Measurements from ENCODE around the gene CDKL5. TPM values are rescaled to one million over a fixed set of nuclear protein-coding genes. Genes with fewer than 3 reads are reported as not detected.

The CDKL5 gene
- total RNA-seq (1 to 10 TPM; 1.5 to 2.6 TPM), polyA plus RNA-seq (1.2 TPM)

DNA sequence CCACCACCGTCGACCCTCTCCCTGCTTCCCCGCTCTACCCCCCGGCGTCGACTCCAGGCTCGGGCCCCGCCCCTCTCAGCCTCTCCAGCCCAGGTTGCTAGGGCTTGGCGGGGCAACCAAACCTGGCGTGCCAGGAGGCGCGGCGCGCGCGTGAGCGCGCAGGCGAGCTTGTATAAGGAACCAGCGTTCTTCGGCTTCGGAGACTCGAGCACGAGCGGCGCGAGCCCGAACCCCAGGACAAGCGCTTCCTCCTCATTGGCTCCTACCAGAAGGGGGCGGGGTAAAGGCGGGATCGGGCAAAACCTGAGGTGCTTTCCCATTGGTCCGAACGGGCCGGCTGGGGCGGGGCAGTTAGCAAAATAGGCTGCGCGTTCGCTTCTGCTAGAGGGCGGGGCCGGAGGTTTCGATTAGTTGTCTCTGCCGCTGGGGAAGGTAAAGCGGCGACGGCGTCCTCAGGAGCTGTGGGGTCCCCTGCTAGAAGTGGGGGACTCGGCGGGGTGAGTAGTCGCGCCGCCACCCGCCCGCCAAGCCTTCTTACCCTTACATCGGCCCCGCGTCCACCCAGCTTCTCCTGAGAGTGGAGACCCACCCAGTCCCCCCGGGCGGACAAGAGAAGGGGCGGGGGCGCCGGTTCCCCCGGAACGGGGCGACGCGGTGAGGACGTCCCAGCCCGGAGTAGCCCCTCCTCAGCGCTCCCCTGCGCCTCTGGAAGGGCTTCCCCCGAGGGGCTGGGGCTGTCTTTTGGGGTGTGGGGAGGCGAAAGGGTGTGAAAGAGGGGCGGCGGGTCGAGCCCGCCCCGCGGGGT lies at the start of gene CDKL5:
Gene CDKL5, plus strand, starts transcription at position 410 of the 805 bp plus-strand sequence. CDS start 81,489 bp downstream, outside the sequence.
- Mint-ChIP-seq H3K27ac (peak within 1 kb of the TSS; percentile 66 to 94 (median 88)), H3K9me3 (no peaks in the 10 kb centered on the region), H3K27me3 (peaks cover 0 to 9% of the 10 kb centered on the region in 2 donors), H3K4me3 (peak within 1 kb of the TSS; percentile 88 to 97 (median 90)), H3K36me3 (peaks cover 0 to 3% (median 0%) of the 10 kb centered on the region in 3 donors), H3K4me1 (peaks cover 11 to 16% (median 13%) of the 10 kb centered on the region in 3 donors)
- CTCF ChIA-PET = interaction anchor here (1.6 kb wide), 1 partner anchor 909 kb away, joined by 7 read pairs; no protein-coding TSS in a partner anchor
- Histone ChIP-seq H3K27ac (ENCODE audit: low read depth, low read length) (peak within 1 kb of the TSS; percentile 61), H3K4me3 (ENCODE audit: low read length) (peak within 1 kb of the TSS; percentile 61), H3K4me1 (ENCODE audit: insufficient read depth, low read length) (peaks cover 6% of the 10 kb centered on the region), H3K27me3 (ENCODE audit: insufficient read depth, low read length, poor library complexity, severe bottlenecking) (no peaks in the 10 kb centered on the region), H3K36me3 (ENCODE audit: insufficient read depth, low read length) (no peaks in the 10 kb centered on the region), H3K9me3 (ENCODE audit: low read length) (no peaks in the 10 kb centered on the region)
- DNase-seq = peak; percentile 91 to 98 (median 95)
- POLR2A ChIA-PET = interaction anchor here (0.6 to 1.2 kb wide), 2 partner anchors 560 to 561 kb away, joined by 3 to 4 read pairs; no protein-coding TSS in a partner anchor

DNA sequence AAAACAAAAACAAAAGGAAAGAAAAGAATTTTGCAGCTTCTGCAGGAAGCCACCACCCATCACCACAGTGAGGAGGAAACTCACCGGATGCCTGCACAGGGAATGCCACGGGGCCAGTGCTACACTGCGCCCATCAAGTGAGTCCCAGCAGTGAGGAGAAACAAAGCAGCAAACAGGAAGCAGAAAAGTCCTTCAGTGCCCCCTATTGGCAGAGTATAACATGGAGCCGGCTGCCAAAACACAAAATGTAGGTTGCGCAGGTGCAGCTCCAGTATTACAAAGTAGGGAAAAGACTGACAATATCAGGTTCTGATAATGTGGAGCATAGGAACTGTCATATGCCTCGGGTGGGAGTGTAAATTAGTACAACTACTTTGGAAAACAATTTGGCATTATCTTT lies 47.6 kb upstream of the CDKL5 start:
- Mint-ChIP-seq H3K4me1 (peaks cover 2 to 6% (median 5%) of the 10 kb centered on the region in 3 donors), H3K27ac (peak overlapping the region in 1 of 8 donors; percentile 87), H3K9me3 (peaks cover 0 to 2% (median 0%) of the 10 kb centered on the region in 5 donors), H3K4me3 (peak overlapping the region in 2 of 7 donors; percentile 15 to 54), H3K27me3 (peaks cover 0 to 3% of the 10 kb centered on the region in 2 donors), H3K36me3 (no peaks in the 10 kb centered on the region)
- ChIA-PET CTCF (interaction anchor here (1.1 to 2.4 kb wide), 4 partner anchors 433 to 1134 kb away, joined by 3 to 5 read pairs (median 4); no protein-coding TSS in a partner anchor), POLR2A (no interaction called here)
- DNase-seq = peak in 1 of 5 donors; percentile 30
- no peaks in the 10 kb centered on the region for H3K36me3 ChIP-seq (ENCODE audit: insufficient read depth, low read length)
- H3K4me1 ChIP-seq (ENCODE audit: insufficient read depth, low read length) = no peaks in the 10 kb centered on the region
- no peak overlapping the region for H3K27ac ChIP-seq (ENCODE audit: low read depth, low read length)
- H3K9me3 ChIP-seq (ENCODE audit: low read length) = no peaks in the 10 kb centered on the region
- no peaks in the 10 kb centered on the region for H3K27me3 ChIP-seq (ENCODE audit: insufficient read depth, low read length, poor library complexity, severe bottlenecking)
- H3K4me3 ChIP-seq (ENCODE audit: low read length) = no peak overlapping the region

DNA sequence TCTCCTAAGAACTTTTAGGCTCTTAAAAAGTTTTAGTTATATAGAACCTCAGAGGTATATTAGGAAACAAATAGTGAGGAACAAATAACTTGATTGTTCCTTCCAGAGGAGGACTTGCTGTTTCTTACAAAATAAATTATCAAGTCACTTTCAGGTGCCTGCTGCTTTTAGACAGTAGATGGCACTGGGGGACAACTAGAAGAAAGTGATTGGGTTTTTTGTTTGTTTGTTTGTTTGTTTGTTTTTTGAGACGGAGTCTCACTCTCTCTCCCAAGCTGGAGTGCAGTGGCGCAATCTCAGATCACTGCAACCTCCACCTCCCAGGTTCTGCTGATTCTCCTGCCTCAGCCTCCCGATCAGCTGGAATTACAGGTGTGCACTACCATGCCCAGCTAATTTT lies 35.4 kb upstream of the CDKL5 start:
- H3K9me3 ChIP-seq (ENCODE audit: low read length) = no peaks in the 10 kb centered on the region
- Mint-ChIP-seq H3K27ac (no peak overlapping the region), H3K9me3 (no peaks in the 10 kb centered on the region), H3K36me3 (no peaks in the 10 kb centered on the region), H3K4me1 (peaks cover 0 to 4% (median 4%) of the 10 kb centered on the region in 3 donors), H3K4me3 (no peak overlapping the region), H3K27me3 (peaks cover 0 to 7% of the 10 kb centered on the region in 2 donors)
- no peak overlapping the region for H3K27ac ChIP-seq (ENCODE audit: low read depth, low read length)
- ChIA-PET POLR2A (no interaction called here), CTCF (interaction anchor here (1.0 to 2.3 kb wide), 2 partner anchors 943 to 948 kb away, joined by 3 to 11 read pairs; no protein-coding TSS in a partner anchor)
- H3K4me3 ChIP-seq (ENCODE audit: low read length) = no peak overlapping the region
- DNase-seq = no peak
- H3K36me3 ChIP-seq (ENCODE audit: insufficient read depth, low read length) = no peaks in the 10 kb centered on the region
- H3K4me1 ChIP-seq (ENCODE audit: insufficient read depth, low read length) = no peaks in the 10 kb centered on the region
- H3K27me3 ChIP-seq (ENCODE audit: insufficient read depth, low read length, poor library complexity, severe bottlenecking) = no peaks in the 10 kb centered on the region

DNA sequence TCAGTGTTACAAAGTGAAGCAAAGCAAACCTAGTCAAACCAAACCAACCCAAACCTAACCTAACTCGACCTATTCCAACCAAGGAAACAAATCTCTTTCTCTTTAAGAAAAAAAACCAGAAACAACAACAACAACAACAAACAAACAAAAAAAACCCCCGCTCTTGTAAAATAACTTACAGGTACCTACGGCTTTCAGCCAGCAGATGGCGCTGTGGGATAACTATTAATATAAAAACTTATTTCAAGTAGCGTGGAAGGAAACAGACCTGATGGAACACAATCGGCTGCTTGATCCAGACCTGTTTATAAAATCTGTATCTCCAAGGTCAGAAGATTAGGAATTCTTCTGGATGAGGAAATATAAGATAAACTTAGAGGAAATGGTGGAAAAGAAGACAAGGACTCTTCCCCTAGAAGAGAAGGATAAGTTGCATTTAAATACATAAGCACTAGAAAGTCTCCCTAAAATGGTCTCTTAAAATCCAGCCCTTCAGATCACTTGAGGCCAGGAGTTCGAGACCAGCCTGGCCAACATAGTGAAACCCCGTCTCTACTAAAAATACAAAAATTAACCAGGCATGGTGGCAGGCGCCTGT lies 34.4 kb upstream of the CDKL5 start:
- peaks cover 0 to 4% (median 4%) of the 10 kb centered on the region in 3 donors for H3K4me1 Mint-ChIP-seq

DNA sequence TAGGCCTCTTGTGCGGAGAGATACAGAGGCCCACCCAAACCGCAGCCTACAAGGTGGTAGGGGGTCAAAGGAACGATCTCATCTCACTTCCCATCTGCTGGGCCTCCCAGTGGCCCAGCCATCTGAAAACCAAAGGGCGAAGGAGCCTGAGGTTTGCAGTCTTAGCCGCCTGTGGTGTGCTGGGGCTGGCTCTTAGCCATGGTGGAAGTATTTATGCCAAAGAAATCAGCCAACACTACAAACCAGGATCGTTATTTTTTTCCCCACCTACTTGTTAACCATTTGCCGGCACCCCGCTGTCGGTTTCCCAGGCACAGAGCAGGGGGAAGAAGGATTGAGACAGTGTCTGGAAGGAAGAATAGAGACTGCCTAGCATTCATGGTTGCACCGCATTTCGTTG lies 30.9 kb upstream of the CDKL5 start:
- ChIA-PET CTCF (no interaction called here), POLR2A (no interaction called here)
- Mint-ChIP-seq H3K9me3 (no peaks in the 10 kb centered on the region), H3K27me3 (peaks cover 0 to 9% of the 10 kb centered on the region in 2 donors), H3K36me3 (no peaks in the 10 kb centered on the region), H3K4me1 (peaks cover 0 to 4% (median 4%) of the 10 kb centered on the region in 3 donors), H3K4me3 (no peak overlapping the region), H3K27ac (no peak overlapping the region)
- Histone ChIP-seq H3K9me3 (ENCODE audit: low read length) (no peaks in the 10 kb centered on the region), H3K27me3 (ENCODE audit: insufficient read depth, low read length, poor library complexity, severe bottlenecking) (no peaks in the 10 kb centered on the region), H3K27ac (ENCODE audit: low read depth, low read length) (no peak overlapping the region), H3K36me3 (ENCODE audit: insufficient read depth, low read length) (no peaks in the 10 kb centered on the region), H3K4me3 (ENCODE audit: low read length) (no peak overlapping the region), H3K4me1 (ENCODE audit: insufficient read depth, low read length) (no peaks in the 10 kb centered on the region)
- no peak for DNase-seq

More for the DNA sequence above, 34.4 kb upstream of the CDKL5 start:
- no peaks in the 10 kb centered on the region for H3K9me3 Mint-ChIP-seq
- Histone ChIP-seq H3K27me3 (ENCODE audit: insufficient read depth, low read length, poor library complexity, severe bottlenecking) (no peaks in the 10 kb centered on the region), H3K9me3 (ENCODE audit: low read length) (no peaks in the 10 kb centered on the region), H3K36me3 (ENCODE audit: insufficient read depth, low read length) (no peaks in the 10 kb centered on the region), H3K4me1 (ENCODE audit: insufficient read depth, low read length) (no peaks in the 10 kb centered on the region), H3K27ac (ENCODE audit: low read depth, low read length) (no peak overlapping the region), H3K4me3 (ENCODE audit: low read length) (no peak overlapping the region)
- peak overlapping the region in 4 of 8 donors; percentile 38 to 88 (median 56) for H3K27ac Mint-ChIP-seq
- peak; percentile 53 to 72 (median 57) for DNase-seq
- no peak overlapping the region for H3K4me3 Mint-ChIP-seq
- H3K27me3 Mint-ChIP-seq = peaks cover 0 to 8% of the 10 kb centered on the region in 2 donors
- H3K36me3 Mint-ChIP-seq = no peaks in the 10 kb centered on the region
- ChIA-PET POLR2A (no interaction called here), CTCF (no interaction called here)

DNA sequence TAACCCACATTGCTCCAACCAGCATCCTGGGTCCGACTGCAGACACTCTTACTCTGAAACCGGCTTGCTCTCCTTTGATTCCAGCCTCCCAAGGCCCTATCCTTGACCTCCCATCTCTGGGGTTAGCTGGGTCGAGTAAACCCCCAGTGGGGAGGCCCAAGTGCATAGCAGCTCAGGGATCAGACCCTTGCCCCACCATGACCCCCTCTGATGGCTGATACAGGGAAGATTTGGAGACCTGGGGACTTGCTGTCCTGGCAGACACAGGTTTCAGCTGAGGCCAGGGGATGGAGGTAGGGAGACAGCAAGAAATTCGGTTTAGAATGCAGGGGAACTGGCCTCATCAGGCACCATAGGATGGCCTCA lies 23.6 kb upstream of the CDKL5 start:
- no peaks in the 10 kb centered on the region for H3K4me1 Mint-ChIP-seq
- Histone ChIP-seq H3K27ac (ENCODE audit: low read depth, low read length) (no peak overlapping the region), H3K36me3 (ENCODE audit: insufficient read depth, low read length) (no peaks in the 10 kb centered on the region), H3K4me3 (ENCODE audit: low read length) (no peak overlapping the region), H3K9me3 (ENCODE audit: low read length) (no peaks in the 10 kb centered on the region), H3K27me3 (ENCODE audit: insufficient read depth, low read length, poor library complexity, severe bottlenecking) (no peaks in the 10 kb centered on the region), H3K4me1 (ENCODE audit: insufficient read depth, low read length) (no peaks in the 10 kb centered on the region)
- H3K27ac Mint-ChIP-seq = no peak overlapping the region
- no peak for DNase-seq
- CTCF ChIA-PET = interaction anchor here (1.5 kb wide), 1 partner anchor 932 kb away, joined by 3 read pairs; no protein-coding TSS in a partner anchor
- POLR2A ChIA-PET = no interaction called here
- H3K27me3 Mint-ChIP-seq = peaks cover 1 to 3% of the 10 kb centered on the region in 2 donors
- no peaks in the 10 kb centered on the region for H3K36me3 Mint-ChIP-seq
- no peaks in the 10 kb centered on the region for H3K9me3 Mint-ChIP-seq
- H3K4me3 Mint-ChIP-seq = no peak overlapping the region

DNA sequence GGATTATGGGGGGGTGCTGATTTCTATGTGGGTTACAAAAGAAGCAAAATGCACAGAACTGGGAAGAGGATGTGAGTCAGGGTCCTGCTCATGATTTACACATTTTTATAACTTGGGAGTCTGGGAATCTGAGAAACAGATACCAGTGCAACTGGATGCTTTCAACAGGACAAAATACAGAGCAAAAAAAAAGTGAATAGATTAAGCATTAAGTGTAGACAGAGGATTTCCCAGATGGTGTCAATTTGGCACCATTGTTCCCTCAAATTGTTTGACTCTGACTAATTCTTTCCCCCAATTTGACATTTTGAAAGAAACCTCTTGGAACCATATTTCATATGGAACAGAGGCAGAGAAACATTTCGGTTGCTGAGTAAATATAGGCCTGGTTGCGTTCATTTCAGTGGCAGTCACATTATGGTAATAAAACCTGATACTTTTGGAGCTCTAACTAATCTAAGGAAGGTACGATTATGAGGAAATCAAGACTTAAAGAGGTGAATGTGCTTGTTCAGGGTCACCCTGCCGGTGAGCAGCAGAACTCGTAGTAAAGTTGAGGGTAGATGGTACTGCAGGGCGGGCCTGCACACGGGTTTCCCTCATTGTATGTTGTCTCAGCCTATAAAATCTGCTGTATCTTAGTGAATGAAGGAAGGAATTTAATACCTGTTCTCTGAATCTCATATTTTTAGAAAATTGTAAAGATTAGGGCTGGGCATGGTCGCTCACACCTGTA lies 18.7 kb upstream of the CDKL5 start:
- ChIA-PET CTCF (no interaction called here), POLR2A (no interaction called here)
- DNase-seq = no peak
- no peak overlapping the region for H3K27ac Mint-ChIP-seq
- H3K27me3 Mint-ChIP-seq = peaks cover 2% of the 10 kb centered on the region in 2 donors
- no peak overlapping the region for H3K27ac ChIP-seq (ENCODE audit: low read depth, low read length)
- H3K4me3 Mint-ChIP-seq = no peak overlapping the region
- H3K9me3 Mint-ChIP-seq = no peaks in the 10 kb centered on the region
- H3K4me1 Mint-ChIP-seq = no peaks in the 10 kb centered on the region
- no peaks in the 10 kb centered on the region for H3K9me3 ChIP-seq (ENCODE audit: low read length)
- no peaks in the 10 kb centered on the region for H3K4me1 ChIP-seq (ENCODE audit: insufficient read depth, low read length)
- H3K4me3 ChIP-seq (ENCODE audit: low read length) = no peak overlapping the region
- H3K36me3 Mint-ChIP-seq = no peaks in the 10 kb centered on the region
- H3K27me3 ChIP-seq (ENCODE audit: insufficient read depth, low read length, poor library complexity, severe bottlenecking) = no peaks in the 10 kb centered on the region
- H3K36me3 ChIP-seq (ENCODE audit: insufficient read depth, low read length) = no peaks in the 10 kb centered on the region
